Measurements from ENCODE around the gene CFAP97D2.
"Not testable (repeated sequence)": the region's sequence is repeated elsewhere in the genome, so short reads cannot be mapped to it uniquely, and the experiment has no call there.

Gene CFAP97D2

GRCh38 chr13:114158869-114159666, 20.0 kb upstream of the CFAP97D2 start:
- DNase-seq = not testable (repeated sequence)

GRCh38 chr13:114161028-114161556, 18.0 kb upstream of the CFAP97D2 start:
- no peak for DNase-seq

- DNase-seq = no peak
Observed at GRCh38 chr13:114161644-114162532, 17.2 kb upstream of the CFAP97D2 start.

- DNase-seq = no peak
Observed at GRCh38 chr13:114162533-114162922, 16.5 kb upstream of the CFAP97D2 start.

- DNase-seq = no peak
Observed at GRCh38 chr13:114164053-114164452, 15.0 kb upstream of the CFAP97D2 start.

GRCh38 chr13:114164681-114165429, 14.2 kb upstream of the CFAP97D2 start:
- DNase-seq = no peak

GRCh38 chr13:114166381-114167131, 12.5 kb upstream of the CFAP97D2 start:
- no peak for DNase-seq

GRCh38 chr13:114167426-114167825, 11.6 kb upstream of the CFAP97D2 start:
- no peak for DNase-seq

- no peak for DNase-seq
Observed at GRCh38 chr13:114167885-114168284, 11.2 kb upstream of the CFAP97D2 start.

GRCh38 chr13:114173272-114173671, 5.8 kb upstream of the CFAP97D2 start:
- DNase-seq = no peak

- no peak for DNase-seq
Observed at GRCh38 chr13:114173745-114174144, 5.3 kb upstream of the CFAP97D2 start.

GRCh38 chr13:114174529-114174961, 4.5 kb upstream of the CFAP97D2 start:
- DNase-seq = no peak

GRCh38 chr13:114176359-114176902, 2.6 kb upstream of the CFAP97D2 start:
- DNase-seq = not testable (repeated sequence)

GRCh38 chr13:114177245-114178010, 1.6 kb upstream of the CFAP97D2 start:
- DNase-seq = no peak

- DNase-seq = no peak
Observed at GRCh38 chr13:114185182-114185971, 6.3 kb downstream of the CFAP97D2 start.

- no peak for DNase-seq
Observed at GRCh38 chr13:114194853-114195252, 15.8 kb downstream of the CFAP97D2 start.

GRCh38 chr13:114196629-114197028, 17.6 kb downstream of the CFAP97D2 start:
- DNase-seq = no peak

- no peak for DNase-seq
Observed at GRCh38 chr13:114198556-114198955, 19.5 kb downstream of the CFAP97D2 start.

GRCh38 chr13:114199526-114199925, 20.5 kb downstream of the CFAP97D2 start:
- not testable (repeated sequence) for DNase-seq

GRCh38 chr13:114199954-114200353, 20.9 kb downstream of the CFAP97D2 start:
- no peak for DNase-seq
